Liver (tissue), 9 donors: ENCODE results near the gene HCFC1. TPM values are rescaled to one million over a fixed set of nuclear protein-coding genes. Genes with fewer than 3 reads are reported as not detected.

ENCODE experiments used
- DNase-seq: peaks from one replicate; pipeline ENCODE4 v3.0.0-alpha.2; 2017; ENCODE audit warnings: low spot score
- H3K27ac ChIP-seq, 2 donors: one replicate each; pipeline ENCODE4 v1.7.0; 2013; ENCODE audit warnings: inconsistent platforms in 2 of 2, low read length in 2 of 2, control low read depth in 1 of 2, low read depth in 1 of 2, mild to moderate bottlenecking in 1 of 2
- H3K27me3 ChIP-seq, 4 donors: one replicate each; pipeline versions ENCODE4 v1.6.1 to v1.7.0; 2013; ENCODE audit warnings: low read length in 3 of 4, inconsistent platforms in 1 of 4, mild to moderate bottlenecking in 1 of 4, moderate library complexity in 1 of 4; ENCODE audit not compliant: control insufficient read depth in 4 of 4, insufficient read depth in 4 of 4
- H3K36me3 ChIP-seq, 4 donors: one replicate each; pipeline versions ENCODE4 v1.6.1 to v1.7.0; 2013; ENCODE audit warnings: low read length in 3 of 4, mild to moderate bottlenecking in 3 of 4, low read depth in 1 of 4, moderate library complexity in 1 of 4; ENCODE audit not compliant: control insufficient read depth in 4 of 4, insufficient read depth in 3 of 4
- H3K4me1 ChIP-seq, 4 donors: one replicate each; pipeline versions ENCODE4 v1.6.1 to v1.7.0; 2013; ENCODE audit warnings: low read length in 3 of 4, mild to moderate bottlenecking in 3 of 4, moderate library complexity in 1 of 4; ENCODE audit not compliant: control insufficient read depth in 4 of 4, insufficient read depth in 4 of 4
- H3K4me3 ChIP-seq, 3 donors: one replicate each; pipeline versions ENCODE4 v1.6.1 to v1.7.0; 2013; ENCODE audit warnings: low read length in 3 of 3, control low read depth in 1 of 3, low read depth in 1 of 3, mild to moderate bottlenecking in 1 of 3
- H3K9ac ChIP-seq, 2 donors: one replicate each; pipeline ENCODE4 v1.7.0; 2013; ENCODE audit warnings: low read length in 2 of 2, mild to moderate bottlenecking in 2 of 2, moderate library complexity in 2 of 2, control low read depth in 1 of 2, low read depth in 1 of 2
- H3K9me3 ChIP-seq, 4 donors: one replicate each; pipeline versions ENCODE4 v1.6.1 to v1.7.0; 2013; ENCODE audit warnings: low read length in 3 of 4; ENCODE audit not compliant: control insufficient read depth in 4 of 4
- ATF3 ChIP-seq: IDR thresholded peaks from 2 replicates; pipeline ENCODE4 v1.6.1; 2016; ENCODE audit warnings: antibody characterized with exemption
- CTCF ChIP-seq: fragments of 150-350 bp; IDR thresholded peaks from 2 replicates; pipeline ENCODE4 v1.5.1; 2017; ENCODE audit warnings: improper control_type of control experiment, low read depth, low read length; ENCODE audit not compliant: missing input control
- EGR1 ChIP-seq, 2 donors: IDR thresholded peaks; 2 replicates each; pipeline ENCODE4 v1.6.1; 2016 to 2018; ENCODE audit warnings: antibody characterized with exemption in 2 of 2, low read depth in 2 of 2
- FOXA2 ChIP-seq: IDR thresholded peaks from 2 replicates; pipeline ENCODE4 v1.6.1; 2016; ENCODE audit warnings: antibody characterized with exemption
- HNF4A ChIP-seq, 2 donors: conservative IDR thresholded peaks; 2 replicates each; pipeline ENCODE4 v1.6.1; 2016; ENCODE audit warnings: antibody characterized with exemption in 2 of 2, mild to moderate bottlenecking in 2 of 2
- NR2F2 ChIP-seq: IDR thresholded peaks from 2 replicates; pipeline ENCODE4 v1.6.1; 2016; ENCODE audit warnings: antibody characterized with exemption
- RAD21 ChIP-seq, 2 donors: IDR thresholded peaks; 2 replicates each; pipeline ENCODE4 v1.6.1; 2016; ENCODE audit warnings: antibody characterized with exemption in 2 of 2, mild to moderate bottlenecking in 2 of 2
- RXRA ChIP-seq, 2 donors: IDR thresholded peaks; 2 replicates each; pipeline ENCODE4 v1.6.1; 2017 to 2018; ENCODE audit warnings: antibody characterized with exemption in 2 of 2, mild to moderate bottlenecking in 1 of 2
- SP1 ChIP-seq: IDR thresholded peaks from 2 replicates; pipeline ENCODE4 v1.6.1; 2018; ENCODE audit warnings: antibody characterized with exemption, mild to moderate bottlenecking
- TAF1 ChIP-seq: conservative IDR thresholded peaks from 2 replicates; pipeline ENCODE4 v1.6.1; 2016; ENCODE audit warnings: antibody characterized with exemption, mild to moderate bottlenecking
- YY1 ChIP-seq: IDR thresholded peaks from 2 replicates; pipeline ENCODE4 v1.6.1; 2016; ENCODE audit warnings: antibody characterized with exemption, mild to moderate bottlenecking
- WGBS: extraction: QIAGEN DNeasy Blood & Tissue Kit; methylation state at CpG from one replicate; pipeline ENCODE4 v1.1.7; 2013; 5-methylcytosine and 5-hydroxymethylcytosine counted together
- polyA plus RNA-seq, 2 donors: library from polyadenylated mRNA; stranded (reverse) in 1 of 2; unstranded in 1 of 2; fragments of 200-250 nt in 1 of 2; fragments of >200 nt in 1 of 2; fragmentation: Nextera tagmentation in 1 of 2; extraction: Ambion mirVana in 1 of 2; gene quantifications; one replicate each; pipeline versions ENCODE4 v1.2.1 to v1.2.3, GENCODE V29; 2013 to 2015
- total RNA-seq, 2 donors: library from RNA; depleted of rRNA; stranded (reverse); fragments of >200 nt; gene quantifications; one replicate each; pipeline ENCODE4 v1.2.3, GENCODE V29; 2014
- donor health status: healthy.
- donor health status: healthy.
- donor health status: healthy.
- donor health status: healthy.
- donor health status: healthy.

The HCFC1 gene
- total and polyA plus RNA-seq, 4 donors = 7.9 to 26.9 (median 13.9) TPM

- DNase-seq = no peak
- WGBS = 53% methylated on average over 20 of the region's 20 CpGs
- H3K27me3 ChIP-seq = peaks cover 0 to 3% (median 0%) of the 10 kb centered on the region in 4 donors
- TF ChIP-seq HNF4A (conservative IDR thresholded peaks at IDR 0.05) (peak in 1 of 2 donors; percentile 35), SP1 (no peak)
- no peak overlapping the region for H3K9ac ChIP-seq
- no peak overlapping the region for H3K4me3 ChIP-seq
- peaks cover 8 to 12% (median 11%) of the 10 kb centered on the region in 4 donors for H3K4me1 ChIP-seq
- no peaks in the 10 kb centered on the region for H3K36me3 ChIP-seq
- H3K9me3 ChIP-seq = no peaks in the 10 kb centered on the region
- H3K27ac ChIP-seq = peak overlapping the region; percentile 72 to 90
These were observed 12.9 kb upstream of the HCFC1 start for GRCh38 chrX:153984351-153985178.

GRCh38 chrX:153983321-153983801 lies 11.7 kb upstream of the HCFC1 start:
- 89% methylated on average over 12 of the region's 12 CpGs for WGBS
- no peak for TF ChIP-seq FOXA2
- TF ChIP-seq RXRA (IDR thresholded peaks at IDR 0.05) = no peak
- no peak for TF ChIP-seq HNF4A (conservative IDR thresholded peaks at IDR 0.05)
- TF ChIP-seq TAF1 = no peak
- TF ChIP-seq CTCF = no peak
- TF ChIP-seq EGR1 (IDR thresholded peaks at IDR 0.05; ENCODE audit: low read depth in 2 of 2) = no peak
- TF ChIP-seq ATF3 = no peak
- no peak for TF ChIP-seq NR2F2
- TF ChIP-seq SP1 = no peak
- no peak for TF ChIP-seq YY1
- TF ChIP-seq RAD21 (IDR thresholded peaks at IDR 0.05) = no peak
- peaks cover 0 to 3% (median 0%) of the 10 kb centered on the region in 4 donors for H3K27me3 ChIP-seq
- no peaks in the 10 kb centered on the region for H3K9me3 ChIP-seq
- H3K36me3 ChIP-seq = no peaks in the 10 kb centered on the region
- H3K4me1 ChIP-seq = peaks cover 8 to 12% (median 11%) of the 10 kb centered on the region in 4 donors
- peak overlapping the region in 1 of 2 donors; percentile 35 for H3K27ac ChIP-seq
- H3K9ac ChIP-seq = no peak overlapping the region
- no peak overlapping the region for H3K4me3 ChIP-seq
- DNase-seq = no peak

- Histone ChIP-seq H3K9ac (no peak overlapping the region), H3K4me3 (no peak overlapping the region), H3K27ac (peak overlapping the region; percentile 14 to 32), H3K36me3 (no peaks in the 10 kb centered on the region), H3K9me3 (no peaks in the 10 kb centered on the region), H3K27me3 (peaks cover 0 to 3% (median 0%) of the 10 kb centered on the region in 4 donors), H3K4me1 (peaks cover 8 to 12% (median 11%) of the 10 kb centered on the region in 4 donors)
- TF ChIP-seq YY1 (peak; percentile 19), RXRA (IDR thresholded peaks at IDR 0.05) (no peak)
- no peak for DNase-seq
- WGBS = 83% methylated on average over 52 of the region's 52 CpGs
These were observed 10.3 kb upstream of the HCFC1 start for GRCh38 chrX:153981771-153982533.
